ENCODE measurements around the gene EHD4.

EHD4 gene

GRCh38 chr15:41977757-41978383 is 5.5 kb upstream of the EHD4 start:
- no peak for TF ChIP-seq EZH2 (IDR thresholded peaks at IDR 0.05; ENCODE audit: borderline replicate concordance, low read depth, low read length, severe bottlenecking)
- TF ChIP-seq, protein P1, sequence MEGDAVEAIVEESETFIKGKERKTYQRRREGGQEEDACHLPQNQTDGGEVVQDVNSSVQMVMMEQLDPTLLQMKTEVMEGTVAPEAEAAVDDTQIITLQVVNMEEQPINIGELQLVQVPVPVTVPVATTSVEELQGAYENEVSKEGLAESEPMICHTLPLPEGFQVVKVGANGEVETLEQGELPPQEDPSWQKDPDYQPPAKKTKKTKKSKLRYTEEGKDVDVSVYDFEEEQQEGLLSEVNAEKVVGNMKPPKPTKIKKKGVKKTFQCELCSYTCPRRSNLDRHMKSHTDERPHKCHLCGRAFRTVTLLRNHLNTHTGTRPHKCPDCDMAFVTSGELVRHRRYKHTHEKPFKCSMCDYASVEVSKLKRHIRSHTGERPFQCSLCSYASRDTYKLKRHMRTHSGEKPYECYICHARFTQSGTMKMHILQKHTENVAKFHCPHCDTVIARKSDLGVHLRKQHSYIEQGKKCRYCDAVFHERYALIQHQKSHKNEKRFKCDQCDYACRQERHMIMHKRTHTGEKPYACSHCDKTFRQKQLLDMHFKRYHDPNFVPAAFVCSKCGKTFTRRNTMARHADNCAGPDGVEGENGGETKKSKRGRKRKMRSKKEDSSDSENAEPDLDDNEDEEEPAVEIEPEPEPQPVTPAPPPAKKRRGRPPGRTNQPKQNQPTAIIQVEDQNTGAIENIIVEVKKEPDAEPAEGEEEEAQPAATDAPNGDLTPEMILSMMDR (IDR thresholded peaks at IDR 0.05; ENCODE audit: borderline replicate concordance, extremely low read depth, low read length, poor library complexity, severe bottlenecking) = no peak
- DNase-seq = no peak
- Histone ChIP-seq H3K36me3 (ENCODE audit: insufficient read depth, low read length) (no peaks in the 10 kb centered on the region), H4K20me1 (ENCODE audit: insufficient read depth, low read length) (no peaks in the 10 kb centered on the region), H3K9me3 (ENCODE audit: insufficient read depth, low read length, severe bottlenecking) (no peaks in the 10 kb centered on the region), H3K27ac (ENCODE audit: low read length) (no peak overlapping the region), H3K4me3 (ENCODE audit: low read depth in 1 of 2, low read length in 2 of 2) (no peak overlapping the region), H3K9ac (ENCODE audit: low read depth, low read length) (no peak overlapping the region), H3K27me3 (ENCODE audit: insufficient read depth, low read length, poor library complexity) (peaks cover 9% of the 10 kb centered on the region), H3K4me2 (ENCODE audit: insufficient read depth, low read length) (no peak overlapping the region), H3K79me2 (ENCODE audit: insufficient read depth, low read length) (no peaks in the 10 kb centered on the region), H2AFZ (ENCODE audit: low read depth, low read length) (no peak overlapping the region), H3K4me1 (ENCODE audit: insufficient read depth, low read length) (peaks cover 2% of the 10 kb centered on the region; the same call in 1 of the 2 replicates)
- ATAC-seq (ENCODE audit: insufficient read depth, low read depth) = no peak

GRCh38 chr15:41975669-41976068 is 3.3 kb upstream of the EHD4 start:
- peaks cover 29% of the 10 kb centered on the region for H3K27me3 ChIP-seq (ENCODE audit: insufficient read depth, low read length, poor library complexity)
- H3K9me3 ChIP-seq (ENCODE audit: insufficient read depth, low read length, severe bottlenecking) = no peaks in the 10 kb centered on the region
- TF ChIP-seq, protein P1 (IDR thresholded peaks at IDR 0.05; ENCODE audit: borderline replicate concordance, extremely low read depth, low read length, poor library complexity, severe bottlenecking) = no peak
- no peak for TF ChIP-seq EZH2 (IDR thresholded peaks at IDR 0.05; ENCODE audit: borderline replicate concordance, low read depth, low read length, severe bottlenecking)
- DNase-seq (no peak), ATAC-seq (ENCODE audit: insufficient read depth, low read depth) (no peak)
- no peaks in the 10 kb centered on the region for H3K79me2 ChIP-seq (ENCODE audit: insufficient read depth, low read length)
- H3K9ac ChIP-seq (ENCODE audit: low read depth, low read length) = no peak overlapping the region
- H4K20me1 ChIP-seq (ENCODE audit: insufficient read depth, low read length) = no peaks in the 10 kb centered on the region
- H3K36me3 ChIP-seq (ENCODE audit: insufficient read depth, low read length) = no peaks in the 10 kb centered on the region
- no peak overlapping the region for H2AFZ ChIP-seq (ENCODE audit: low read depth, low read length)
- no peak overlapping the region for H3K4me2 ChIP-seq (ENCODE audit: insufficient read depth, low read length)
- no peak overlapping the region for H3K4me3 ChIP-seq (ENCODE audit: low read depth in 1 of 2, low read length in 2 of 2)
- H3K4me1 ChIP-seq (ENCODE audit: insufficient read depth, low read length) = peaks cover 19% of the 10 kb centered on the region
- no peak overlapping the region for H3K27ac ChIP-seq (ENCODE audit: low read length)

GRCh38 chr15:41974041-41974440 is 1.7 kb upstream of the EHD4 start:
- Histone ChIP-seq H2AFZ (ENCODE audit: low read depth, low read length) (no peak overlapping the region), H3K79me2 (ENCODE audit: insufficient read depth, low read length) (no peaks in the 10 kb centered on the region), H3K36me3 (ENCODE audit: insufficient read depth, low read length) (no peaks in the 10 kb centered on the region), H3K4me1 (ENCODE audit: insufficient read depth, low read length) (peaks cover 19% of the 10 kb centered on the region), H3K27me3 (ENCODE audit: insufficient read depth, low read length, poor library complexity) (peaks cover 27% of the 10 kb centered on the region), H3K9me3 (ENCODE audit: insufficient read depth, low read length, severe bottlenecking) (no peaks in the 10 kb centered on the region), H4K20me1 (ENCODE audit: insufficient read depth, low read length) (no peaks in the 10 kb centered on the region), H3K4me3 (ENCODE audit: low read depth in 1 of 2, low read length in 2 of 2) (no peak overlapping the region), H3K4me2 (ENCODE audit: insufficient read depth, low read length) (no peak overlapping the region), H3K9ac (ENCODE audit: low read depth, low read length) (no peak overlapping the region), H3K27ac (ENCODE audit: low read length) (no peak overlapping the region)
- TF ChIP-seq EZH2 (IDR thresholded peaks at IDR 0.05; ENCODE audit: borderline replicate concordance, low read depth, low read length, severe bottlenecking) = no peak
- TF ChIP-seq, protein P1 (IDR thresholded peaks at IDR 0.05; ENCODE audit: borderline replicate concordance, extremely low read depth, low read length, poor library complexity, severe bottlenecking) = no peak
- no peak for ATAC-seq (ENCODE audit: insufficient read depth, low read depth)
- DNase-seq = no peak

All from DND-41 (cell line).